Hematopoietic multipotent progenitor cell treated with erythropoietin and hydrocortisone succinate and interleukin-3 and kit ligand, for 4 days (in vitro differentiated cells): ENCODE data around the gene TUBA8.
"Not testable (repeated sequence)": the region's sequence is repeated elsewhere in the genome, so short reads cannot be mapped to it uniquely, and the experiment has no call there.

Experiments used
- DNase-seq: peaks from one replicate; pipeline ENCODE4 v3.0.0-alpha.2; 2015

TUBA8 gene

DNA sequence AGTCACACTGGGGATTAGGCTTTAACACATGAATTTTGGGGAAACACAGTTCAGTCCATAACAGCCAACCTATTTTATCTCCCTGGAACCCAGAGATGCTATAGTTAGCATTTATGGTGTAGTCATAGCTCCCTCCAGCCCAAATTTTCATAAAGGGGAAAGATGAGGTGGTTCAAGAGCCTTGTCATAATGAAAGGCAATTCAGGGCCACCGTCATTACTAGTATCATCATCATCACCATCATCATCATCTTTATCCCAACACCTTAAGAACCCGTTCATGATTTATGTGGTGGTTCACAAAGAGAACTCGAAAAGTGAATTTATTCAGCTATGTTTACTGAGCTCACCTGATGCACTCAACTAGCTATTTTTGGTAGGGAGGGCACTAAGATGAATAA, 2.4 kb upstream of the TUBA8 start:
- DNase-seq: no peak

DNA sequence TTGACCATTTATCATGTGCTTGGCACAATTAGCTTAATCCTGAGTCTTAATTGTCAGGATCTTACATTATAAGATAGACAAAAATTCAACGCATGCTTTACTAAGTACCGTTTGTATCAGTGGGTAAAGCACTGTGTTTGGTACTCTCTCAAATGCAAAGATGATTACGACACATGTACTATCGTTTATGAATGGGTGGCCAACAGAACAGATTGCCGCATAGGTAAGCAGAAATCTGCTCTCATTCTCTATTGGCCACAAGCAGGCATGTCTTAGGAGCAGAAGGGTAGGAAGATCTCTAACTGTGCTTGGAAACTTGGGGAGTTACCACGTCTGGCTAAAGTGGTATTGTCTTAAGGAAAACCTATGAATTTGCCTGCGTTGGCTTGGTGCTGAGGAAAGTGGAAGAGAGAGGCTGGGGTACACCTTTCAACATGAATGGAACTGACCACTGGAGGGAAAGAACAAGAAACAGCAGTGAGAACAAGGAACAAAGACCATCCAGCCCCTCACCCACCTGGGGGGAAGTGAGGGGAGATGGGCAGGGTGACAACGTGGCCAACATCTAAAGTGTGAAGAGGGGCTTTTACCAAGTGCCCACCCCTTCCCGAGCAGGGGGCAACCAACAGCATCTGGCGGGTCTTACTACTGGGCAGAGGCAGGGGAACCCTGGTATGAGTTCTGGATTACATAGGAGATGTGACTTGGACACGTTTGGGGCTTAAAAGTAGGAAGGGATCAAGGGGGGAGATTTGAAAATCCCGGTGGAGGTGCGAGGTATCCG, 1.0 kb upstream of the TUBA8 start:
- no peak for DNase-seq

DNA sequence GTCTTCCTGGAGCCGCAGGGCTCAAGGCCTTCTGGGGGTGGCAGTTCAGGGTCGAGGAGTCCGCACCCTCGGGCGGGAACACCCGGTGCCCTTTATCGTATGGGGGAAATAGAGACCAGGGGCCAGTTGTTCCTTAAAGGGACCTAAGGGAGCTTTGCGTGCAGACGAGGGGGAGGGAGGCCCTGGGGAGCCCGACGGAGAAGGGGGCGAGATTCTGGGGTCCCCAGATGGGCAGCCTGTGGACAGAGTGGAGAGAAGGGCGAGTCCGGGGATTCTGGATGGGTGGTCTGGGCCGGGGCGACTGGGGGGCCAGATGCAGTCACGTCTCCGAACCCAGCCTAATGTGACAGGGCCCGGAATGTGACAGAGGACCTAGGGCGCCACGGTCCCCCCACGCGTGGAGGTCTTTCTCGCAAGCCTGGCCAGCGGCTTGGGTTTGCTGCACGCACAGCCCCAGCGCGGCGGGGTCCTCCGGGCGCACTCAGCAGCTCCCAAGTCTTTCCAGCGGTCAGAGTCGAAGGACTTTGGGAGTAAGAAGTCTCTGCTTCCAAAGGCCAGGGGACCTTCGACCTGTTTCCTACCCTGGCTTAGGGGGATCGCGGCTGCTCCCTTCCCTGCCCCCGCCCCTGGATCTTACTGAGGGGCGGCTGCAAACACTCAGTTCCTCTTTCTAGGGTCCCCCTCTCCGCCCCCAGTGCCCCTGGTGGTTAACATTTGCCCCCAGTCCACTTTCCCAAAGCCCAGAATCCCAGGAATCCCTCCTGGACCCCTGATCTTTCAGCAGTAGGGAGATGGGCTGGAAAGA, 547 bp downstream of the TUBA8 start:
- no peak for DNase-seq

DNA sequence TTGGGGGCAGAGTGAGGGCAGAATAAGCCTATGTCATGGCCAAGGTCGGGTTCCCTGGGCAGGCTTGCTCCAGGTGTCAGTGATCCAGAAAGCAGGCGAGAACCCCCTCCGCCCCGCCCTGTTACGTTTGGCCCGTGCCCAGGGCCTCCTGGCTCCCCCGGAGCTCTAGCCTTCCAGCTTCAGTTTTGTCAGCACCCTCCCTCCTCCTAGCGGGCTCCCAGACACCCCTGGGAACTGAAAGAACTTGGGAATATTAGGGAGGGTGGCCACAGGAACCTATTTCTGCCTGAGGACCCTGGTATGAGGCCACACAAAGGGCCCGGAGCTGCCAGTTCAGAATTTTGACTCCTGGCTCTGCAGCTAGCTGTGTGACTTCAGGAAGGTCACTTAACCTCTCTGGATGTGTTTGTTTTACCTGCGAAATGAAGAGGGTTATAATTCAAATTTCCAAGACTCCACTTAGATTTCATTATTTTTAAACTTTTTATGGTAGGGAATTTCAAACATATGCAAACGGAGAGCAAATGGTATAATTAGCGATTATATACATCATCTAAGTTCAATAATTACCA, 1.2 kb downstream of the TUBA8 start:
- DNase-seq: no peak

DNA sequence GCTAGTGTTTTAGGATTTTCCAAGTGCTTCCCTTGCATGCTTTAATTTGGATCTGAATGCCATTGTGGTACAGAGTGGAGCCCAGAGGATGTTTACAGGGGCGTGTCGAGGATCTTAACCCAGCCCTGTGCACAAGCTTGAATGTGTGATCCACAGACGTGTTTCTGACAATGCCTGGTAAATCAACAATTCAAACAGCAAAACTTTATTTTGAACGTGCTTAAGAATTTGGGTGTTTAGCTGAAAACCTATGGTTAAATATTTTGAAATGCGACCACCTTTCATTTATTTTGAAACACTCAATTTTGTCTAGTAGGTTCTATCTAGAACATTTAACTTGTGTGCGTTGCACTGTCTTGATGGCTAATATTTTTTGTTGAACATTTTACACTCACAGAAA, 1.8 kb downstream of the TUBA8 start:
- no peak for DNase-seq

DNA sequence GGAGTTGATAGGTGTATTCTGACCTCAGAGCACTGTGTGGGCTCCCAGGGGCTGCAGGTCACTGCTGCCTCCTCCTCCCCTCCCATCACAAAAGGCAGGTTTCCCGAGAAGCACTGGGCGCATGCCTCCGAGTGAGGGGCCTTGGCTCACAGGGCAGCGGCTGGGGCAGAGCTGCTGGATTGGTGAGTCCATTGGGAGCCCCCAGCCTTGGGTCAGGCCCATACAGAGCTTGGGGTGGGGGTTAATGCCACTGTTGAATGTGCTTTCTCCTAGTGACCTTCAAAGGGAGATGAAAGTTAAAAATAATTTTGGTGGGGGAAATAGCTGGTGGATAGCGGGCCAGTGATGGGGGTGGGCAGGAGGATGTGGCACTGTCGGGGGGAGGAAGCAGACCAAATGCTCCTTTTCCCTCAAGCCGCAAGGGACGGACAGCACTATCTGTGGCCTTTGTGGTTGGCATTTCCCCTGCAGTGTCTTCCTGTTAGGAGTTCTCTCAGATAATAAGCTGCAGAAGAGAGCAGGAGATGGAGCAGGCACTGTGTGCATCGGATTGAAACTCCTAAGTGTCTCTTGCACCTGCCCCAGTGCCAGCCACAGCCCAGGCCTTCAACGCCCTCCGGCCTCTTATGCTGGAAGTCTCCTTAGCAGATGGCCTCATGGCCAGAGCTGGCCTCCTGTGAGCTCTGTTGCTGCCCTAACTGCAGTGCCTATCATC, 3.2 kb downstream of the TUBA8 start:
- DNase-seq: peak; percentile 91

DNA sequence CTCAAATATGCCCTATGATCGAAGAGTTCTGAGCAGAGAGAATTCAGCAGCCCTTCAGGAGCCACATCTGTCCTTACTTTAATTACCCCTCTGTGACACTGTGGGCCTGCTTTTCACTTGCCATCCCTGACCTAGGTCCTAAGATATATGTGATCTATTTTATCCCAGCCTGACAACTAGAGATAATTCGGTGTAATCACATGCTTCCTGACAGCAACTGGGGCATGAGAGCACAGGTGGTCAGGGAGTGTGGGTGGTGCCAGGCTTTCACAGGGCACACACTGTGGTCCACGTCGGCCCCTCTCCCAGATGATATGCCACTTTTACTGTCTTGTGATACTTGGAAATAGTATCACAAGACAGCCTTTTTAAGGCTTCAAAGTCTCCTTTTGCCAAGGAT, 3.9 kb downstream of the TUBA8 start:
- DNase-seq: peak; percentile 51

DNA sequence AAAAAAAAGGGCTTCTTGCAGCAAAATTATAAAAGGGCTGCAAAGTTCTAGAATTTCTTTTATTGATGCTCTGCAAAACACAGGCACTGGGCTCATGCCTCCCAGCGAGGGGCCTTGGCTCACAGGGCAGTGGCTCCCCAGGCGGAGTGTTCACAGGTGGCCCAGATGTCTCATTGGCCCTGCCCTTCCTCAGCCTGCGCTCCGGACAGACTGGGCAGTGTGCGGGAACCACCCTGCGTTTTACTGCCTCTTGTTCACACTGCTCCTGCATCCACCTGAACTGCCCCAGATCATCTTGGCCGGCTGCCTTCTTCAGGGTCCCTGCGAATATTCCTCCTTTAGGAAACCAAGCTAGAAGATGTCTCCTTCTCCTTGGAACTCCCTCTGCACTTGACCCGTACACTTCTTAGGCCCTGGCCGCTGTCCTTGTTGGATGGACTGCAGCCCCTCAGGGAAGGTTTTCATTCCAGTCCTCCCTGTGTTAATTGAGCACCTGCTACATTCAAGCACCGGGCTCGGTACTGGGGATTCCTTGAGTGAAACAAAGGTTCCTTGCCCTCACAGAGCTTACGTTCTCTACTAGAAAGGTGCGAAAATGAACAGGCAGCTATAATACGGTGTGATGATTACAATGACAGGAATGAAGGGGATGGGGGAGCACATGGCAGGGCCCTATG, 4.5 kb downstream of the TUBA8 start:
- DNase-seq: no peak

DNA sequence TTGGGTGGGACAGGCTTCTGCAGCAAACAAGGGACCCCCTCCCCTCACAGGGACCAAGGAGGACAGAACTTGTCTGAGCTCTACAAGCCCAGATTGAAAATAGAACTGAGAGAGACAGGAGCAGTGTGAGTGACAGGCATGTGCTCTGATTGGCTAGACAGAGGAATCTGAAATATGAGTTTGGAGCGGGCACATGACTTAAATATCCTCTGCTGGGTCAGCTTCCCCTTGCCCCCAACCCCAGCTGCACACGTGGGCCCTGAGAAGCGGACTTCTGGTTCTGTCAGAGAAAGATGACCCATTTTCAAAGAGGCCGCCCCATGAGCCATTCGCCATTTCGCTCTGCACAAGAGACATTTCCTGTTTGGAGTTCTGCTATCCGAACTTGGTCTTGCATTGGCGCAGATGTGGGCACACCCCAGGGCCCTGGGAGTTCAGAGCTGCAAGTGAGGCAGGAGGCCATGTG, 5.3 kb downstream of the TUBA8 start:
- no peak for DNase-seq

DNA sequence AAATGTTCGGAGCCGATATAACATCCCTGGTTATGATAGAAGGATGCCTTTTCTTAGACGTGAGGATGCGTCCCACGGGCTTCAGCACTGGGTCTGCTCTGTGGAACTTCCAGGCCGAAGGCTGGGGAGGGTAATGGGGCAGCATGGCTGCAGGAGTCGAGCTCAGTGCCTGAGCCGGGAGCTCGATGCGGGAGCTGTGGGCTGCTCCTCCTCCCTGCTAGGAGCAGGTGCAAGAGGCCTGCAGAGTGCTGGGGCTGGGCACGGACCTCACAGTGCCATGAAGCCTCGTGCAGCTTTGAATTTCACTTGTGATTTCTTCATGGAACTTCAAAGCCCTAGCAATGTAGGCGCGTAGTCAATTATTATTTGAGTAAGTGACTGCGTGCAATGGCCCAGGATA, 6.0 kb downstream of the TUBA8 start:
- DNase-seq: no peak

DNA sequence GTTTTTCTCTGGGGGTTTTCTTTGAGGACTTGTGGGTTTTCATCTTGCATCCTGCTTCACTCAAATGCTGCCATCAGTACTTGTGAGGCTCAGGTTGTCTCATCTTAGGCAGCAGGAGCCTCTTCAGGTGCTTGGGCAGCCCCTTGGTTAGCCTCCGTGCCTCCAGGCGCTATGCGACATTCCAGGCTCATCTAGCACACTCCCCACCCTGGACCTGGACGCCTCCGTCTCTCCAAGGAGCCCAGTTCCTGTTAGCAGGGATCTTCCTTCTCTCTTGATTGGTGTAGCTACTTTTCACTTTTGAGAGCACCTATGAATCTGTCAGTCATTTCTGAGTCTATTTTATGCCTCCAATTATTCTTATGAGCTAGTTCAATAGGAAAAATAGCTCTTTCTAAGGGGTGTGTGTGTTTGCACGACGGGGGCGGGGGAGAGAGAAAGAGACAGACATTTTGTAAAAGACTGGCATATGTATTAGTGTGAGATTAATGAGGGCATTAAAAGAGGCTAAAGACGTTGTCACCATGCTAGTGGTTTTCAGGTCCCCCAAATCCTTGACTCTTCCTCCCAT, 7.8 kb downstream of the TUBA8 start:
- no peak for DNase-seq

DNA sequence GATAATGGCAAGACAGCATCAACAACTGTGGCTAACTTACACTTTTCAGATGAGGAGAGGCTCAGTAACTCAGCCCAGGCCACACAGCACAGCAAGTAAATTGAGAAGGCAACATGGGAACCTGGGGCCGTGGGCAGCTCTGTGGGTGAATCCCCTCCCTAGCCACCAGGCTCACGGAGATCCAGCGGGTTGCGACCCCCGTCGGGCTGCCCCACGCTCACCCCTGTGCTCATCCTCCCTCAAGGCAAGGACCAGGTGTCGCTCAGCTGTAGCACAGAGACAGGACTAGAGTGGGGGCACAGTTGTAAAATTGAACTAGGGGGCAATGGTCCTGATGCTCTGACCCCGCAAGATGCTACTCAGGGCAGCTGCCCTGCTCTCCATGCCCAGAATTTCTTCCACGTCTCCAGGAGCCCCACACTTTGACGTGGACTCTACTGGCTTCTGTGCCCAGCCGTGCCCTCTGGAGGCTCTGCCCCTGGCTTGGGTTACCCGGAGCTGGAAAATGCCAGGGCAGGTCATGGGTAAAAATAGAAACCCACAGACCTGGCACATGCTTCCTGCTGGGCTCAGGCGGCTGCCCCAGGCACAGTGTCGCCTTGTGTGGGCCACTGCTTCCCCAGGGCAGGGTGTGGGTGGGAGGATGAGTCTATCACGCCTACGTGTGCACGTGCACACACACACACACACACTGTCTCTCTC, 9.0 kb downstream of the TUBA8 start:
- DNase-seq: peak; percentile 44

DNA sequence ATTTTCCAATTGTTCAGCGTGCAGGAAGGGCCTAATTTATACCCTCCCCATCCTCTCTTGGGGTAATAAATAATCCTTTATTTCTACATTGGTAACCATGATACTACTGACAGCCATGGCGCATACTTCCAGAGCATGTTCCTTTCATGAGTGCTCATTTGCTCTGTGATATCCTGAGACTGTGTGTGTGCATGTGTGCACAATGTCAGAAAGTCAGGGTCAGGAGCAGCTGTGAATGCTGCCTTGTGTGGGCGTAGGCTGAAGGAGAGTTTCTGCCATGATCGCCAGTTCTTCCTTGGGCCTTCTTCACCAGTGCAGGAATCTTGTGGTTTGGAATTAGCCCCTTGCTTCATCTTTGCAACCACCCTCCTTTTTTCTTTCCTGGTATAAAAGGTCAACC, 10.2 kb downstream of the TUBA8 start:
- no peak for DNase-seq

DNA sequence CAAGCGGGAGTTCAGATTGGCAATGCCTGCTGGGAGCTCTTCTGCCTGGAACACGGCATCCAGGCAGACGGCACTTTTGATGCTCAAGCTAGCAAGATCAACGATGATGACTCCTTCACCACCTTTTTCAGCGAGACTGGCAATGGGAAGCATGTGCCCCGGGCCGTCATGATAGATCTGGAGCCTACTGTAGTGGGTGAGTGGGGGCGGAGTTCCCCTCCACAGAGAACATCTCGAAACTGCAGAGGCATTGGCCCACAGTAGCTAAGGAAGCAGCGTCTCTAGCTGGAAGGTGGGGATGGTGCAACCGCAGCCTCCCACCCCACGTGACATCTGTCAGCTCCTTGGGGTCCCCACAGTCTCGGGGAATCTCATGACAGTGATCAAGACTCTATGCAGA, 10.9 kb downstream of the TUBA8 start:
- DNase-seq: no peak

DNA sequence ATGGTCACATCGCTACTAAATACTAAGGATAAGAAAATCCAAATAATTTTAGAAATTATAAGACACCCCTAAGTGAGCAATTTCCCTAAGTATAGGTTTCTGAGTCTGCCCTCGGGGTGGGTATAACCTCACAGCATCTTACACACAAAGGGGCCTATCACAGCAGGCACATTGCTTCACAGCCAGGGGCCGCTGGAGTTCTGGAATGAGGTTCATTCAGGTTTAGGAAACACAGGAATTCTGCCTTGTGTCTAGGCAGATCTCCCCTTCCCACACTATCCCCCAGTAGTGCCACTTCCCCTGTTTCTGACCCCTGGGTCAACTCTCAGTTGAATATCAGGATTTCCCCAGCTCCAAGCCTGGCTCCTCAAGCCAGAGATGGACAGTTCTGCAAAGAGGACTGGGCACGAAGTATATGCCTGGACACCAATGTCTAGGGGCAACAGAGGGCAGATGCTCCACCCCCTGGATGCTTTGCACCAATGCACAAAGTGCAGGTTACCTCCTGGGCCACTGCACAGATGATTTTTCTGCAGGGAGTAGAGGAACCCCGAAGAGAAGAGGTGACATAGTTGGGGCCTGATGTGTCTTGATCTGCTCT, 11.4 kb downstream of the TUBA8 start:
- no peak for DNase-seq

DNA sequence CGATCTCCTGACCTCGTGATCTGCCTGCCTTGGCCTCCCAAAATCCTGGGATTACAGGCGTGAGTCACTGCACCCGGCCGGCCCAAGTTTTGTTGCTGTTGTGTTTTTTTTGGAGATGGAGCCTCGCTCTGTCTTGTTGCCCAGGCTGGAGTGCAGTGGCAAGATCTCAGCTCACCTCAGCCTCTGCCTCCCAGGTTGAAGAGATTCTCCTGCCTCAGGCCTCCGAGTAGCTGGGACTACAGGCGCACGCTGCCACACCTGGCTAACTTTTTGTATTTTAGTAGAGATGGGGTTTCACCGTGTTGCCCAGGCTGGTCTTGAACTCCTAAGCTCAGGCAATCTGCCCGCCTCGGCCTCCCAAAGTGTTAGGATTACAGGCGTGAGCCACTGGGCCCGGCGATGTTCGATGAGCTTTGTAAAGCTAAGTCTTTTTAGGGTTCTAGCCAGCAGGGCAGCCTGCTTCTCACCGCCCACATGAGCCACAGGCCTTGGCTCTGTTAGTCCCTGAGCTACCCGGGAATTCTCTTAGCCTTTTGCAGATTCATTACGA, 12.9 kb downstream of the TUBA8 start:
- DNase-seq: not testable (repeated sequence)

DNA sequence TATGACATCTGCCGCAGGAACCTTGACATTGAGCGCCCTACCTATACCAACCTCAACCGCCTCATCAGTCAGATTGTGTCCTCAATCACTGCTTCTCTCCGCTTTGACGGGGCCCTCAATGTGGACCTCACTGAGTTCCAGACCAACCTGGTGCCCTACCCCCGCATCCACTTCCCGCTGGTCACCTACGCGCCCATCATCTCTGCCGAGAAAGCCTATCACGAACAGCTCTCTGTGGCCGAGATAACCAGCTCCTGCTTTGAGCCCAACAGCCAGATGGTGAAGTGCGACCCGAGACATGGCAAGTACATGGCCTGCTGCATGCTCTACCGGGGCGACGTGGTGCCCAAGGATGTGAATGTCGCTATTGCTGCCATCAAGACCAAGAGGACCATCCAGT, 16.0 kb downstream of the TUBA8 start:
- no peak for DNase-seq

DNA sequence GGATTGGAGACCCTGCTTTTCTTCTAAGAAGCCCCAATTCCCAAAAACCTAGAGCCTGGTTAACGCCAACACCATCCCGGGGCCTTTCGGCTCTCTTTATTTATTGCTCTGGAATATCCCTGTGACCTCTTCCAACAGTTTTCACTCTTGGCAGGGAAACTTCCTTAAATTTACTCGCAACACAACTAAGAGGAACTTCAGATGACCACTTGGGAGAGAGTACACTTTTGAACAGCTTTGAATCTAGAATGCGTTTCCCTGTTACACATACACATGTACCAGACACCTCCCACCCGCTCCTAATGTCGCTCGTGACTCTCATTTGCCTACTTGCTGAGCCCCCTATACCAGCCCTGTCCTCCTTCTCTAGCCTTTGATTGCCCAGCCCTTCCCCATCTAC, 19.4 kb downstream of the TUBA8 start:
- DNase-seq: no peak

DNA sequence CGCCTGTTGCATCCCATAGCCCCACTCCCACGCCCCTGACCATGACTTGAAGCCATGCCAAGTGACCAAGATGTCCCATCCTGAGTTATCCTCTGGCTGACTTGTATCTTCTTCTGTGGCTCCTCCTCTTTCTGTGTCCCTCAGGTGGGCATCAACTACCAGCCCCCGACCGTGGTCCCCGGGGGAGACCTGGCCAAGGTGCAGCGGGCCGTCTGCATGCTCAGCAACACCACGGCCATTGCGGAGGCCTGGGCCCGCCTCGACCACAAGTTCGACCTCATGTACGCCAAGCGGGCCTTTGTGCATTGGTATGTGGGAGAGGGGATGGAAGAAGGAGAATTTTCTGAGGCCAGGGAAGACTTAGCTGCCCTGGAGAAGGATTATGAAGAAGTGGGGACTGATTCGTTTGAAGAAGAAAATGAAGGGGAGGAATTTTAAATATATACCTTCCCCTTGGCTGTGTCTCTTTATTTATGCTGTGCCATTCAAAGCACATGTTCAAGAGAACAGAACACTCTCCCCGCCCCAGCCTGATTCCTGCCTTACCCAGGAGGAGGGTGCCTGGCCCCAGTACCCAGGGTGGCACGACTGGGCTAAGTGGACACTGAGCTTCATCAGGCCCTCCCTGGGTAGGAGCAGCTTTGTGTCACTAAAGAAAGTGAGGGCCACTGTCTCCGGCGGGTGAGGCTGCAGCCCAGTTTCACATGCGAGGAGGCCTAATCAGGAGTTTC, 20.3 kb downstream of the TUBA8 start:
- DNase-seq: no peak

DNA sequence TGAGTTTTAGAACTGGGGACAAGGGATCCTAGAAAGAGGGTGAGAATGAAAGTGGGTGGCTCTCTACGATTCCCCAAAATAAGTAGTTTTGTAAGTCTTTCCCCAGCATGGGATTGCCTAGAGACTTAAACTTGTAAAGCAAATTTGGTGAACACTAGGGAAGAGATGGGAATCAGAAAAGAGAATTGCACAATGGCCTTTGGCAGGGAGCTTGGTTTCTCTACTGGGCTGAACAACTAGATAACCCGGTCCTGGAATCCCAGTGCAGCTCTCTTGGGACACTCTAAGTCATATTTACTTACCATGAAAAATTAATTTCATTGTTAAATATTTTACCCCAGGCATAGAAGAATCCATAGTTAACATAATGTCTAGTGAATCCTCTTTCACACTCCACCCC, 22.8 kb downstream of the TUBA8 start:
- DNase-seq: no peak
